ELR (cell line): ENCODE results near the gene CASP10.
A peak's percentile ranks its signal among the peaks of the same experiment; 100 is the strongest.
"Not testable (repeated sequence)": the region's sequence is repeated elsewhere in the genome, so short reads cannot be mapped to it uniquely, and the experiment has no call there.

Experiments used
- DNase-seq: peaks from one replicate; pipeline ENCODE4 v3.0.0-alpha.2; 2015; ENCODE audit warnings: low read depth

CASP10 gene

GRCh38 chr2:201156036-201156435 lies 26.9 kb upstream of the CASP10 start:
- DNase-seq = no peak

- DNase-seq = no peak
Observed at GRCh38 chr2:201156640-201157039, 26.3 kb upstream of the CASP10 start.

GRCh38 chr2:201157694-201158093 lies 25.2 kb upstream of the CASP10 start:
- peak; percentile 42 for DNase-seq

GRCh38 chr2:201158111-201158929 lies 24.6 kb upstream of the CASP10 start:
- DNase-seq = peak; percentile 87

- DNase-seq = peak; percentile 33
Observed at GRCh38 chr2:201164166-201164565, 18.8 kb upstream of the CASP10 start.

- no peak for DNase-seq
Observed at GRCh38 chr2:201167546-201167945, 15.4 kb upstream of the CASP10 start.

- DNase-seq = not testable (repeated sequence)
Observed at GRCh38 chr2:201168496-201168895, 14.4 kb upstream of the CASP10 start.

GRCh38 chr2:201171259-201171814 lies 11.6 kb upstream of the CASP10 start:
- DNase-seq = no peak

GRCh38 chr2:201172279-201172678 lies 10.7 kb upstream of the CASP10 start:
- no peak for DNase-seq

GRCh38 chr2:201174687-201175086 lies 8.3 kb upstream of the CASP10 start:
- no peak for DNase-seq

GRCh38 chr2:201176081-201176481 lies 6.9 kb upstream of the CASP10 start:
- no peak for DNase-seq

GRCh38 chr2:201180010-201180409 lies 2.9 kb upstream of the CASP10 start:
- DNase-seq = no peak

- no peak for DNase-seq
Observed at GRCh38 chr2:201183365-201183727, 405 bp downstream of the CASP10 start.

- DNase-seq = not testable (repeated sequence)
Observed at GRCh38 chr2:201183835-201184234, 894 bp downstream of the CASP10 start.

- not testable (repeated sequence) for DNase-seq
Observed at GRCh38 chr2:201184248-201184647, 1.3 kb downstream of the CASP10 start.

GRCh38 chr2:201185863-201186262 lies 2.9 kb downstream of the CASP10 start:
- no peak for DNase-seq

- no peak for DNase-seq
Observed at GRCh38 chr2:201186982-201187381, 4.0 kb downstream of the CASP10 start.

GRCh38 chr2:201188449-201188848 lies 5.5 kb downstream of the CASP10 start:
- no peak for DNase-seq

GRCh38 chr2:201191132-201191875 lies 8.4 kb downstream of the CASP10 start:
- DNase-seq = no peak

- DNase-seq = no peak
Observed at GRCh38 chr2:201194097-201194496, 11.2 kb downstream of the CASP10 start.

- no peak for DNase-seq
Observed at GRCh38 chr2:201195331-201195730, 12.4 kb downstream of the CASP10 start.

- DNase-seq = no peak
Observed at GRCh38 chr2:201196003-201196402, 13.1 kb downstream of the CASP10 start.

GRCh38 chr2:201196803-201197202 lies 13.9 kb downstream of the CASP10 start:
- no peak for DNase-seq
